Right lobe of liver (tissue), 6 donors: ENCODE results near the gene MAP3K20. TPM values are rescaled to one million over a fixed set of nuclear protein-coding genes. Genes with fewer than 3 reads are reported as not detected.

Experiments
- ATAC-seq, 4 donors: fragments of 200-7000 bp; cut with Tn5 transposase; one replicate each; pipeline ENCODE4 v1.9.1; 2020; ENCODE audit warnings: mild to moderate bottlenecking in 4 of 4, moderate library complexity in 4 of 4
- DNase-seq, 3 donors: peaks; one replicate each; pipeline ENCODE4 v3.0.0-alpha.2; 2020
- H3K27ac ChIP-seq, 3 donors: fragments of 200-600 bp; one replicate each; pipeline ENCODE4 v1.8.0; 2022
- H3K27me3 ChIP-seq, 2 donors: fragments of 200-600 bp; one replicate each; pipeline ENCODE4 v1.8.0; 2022
- H3K36me3 ChIP-seq, 4 donors: fragments of 200-600 bp; sonication (generic) in 1 of 4; one replicate each; pipeline versions ENCODE4 v1.5.1 to v1.8.0; 2017 to 2022; ENCODE audit warnings: control low read depth in 1 of 4
- H3K4me1 ChIP-seq, 4 donors: fragments of 200-600 bp; sonication (generic) in 1 of 4; one replicate each; pipeline versions ENCODE4 v1.5.1 to v1.8.0; 2017 to 2022; ENCODE audit warnings: control low read depth in 1 of 4
- H3K4me3 ChIP-seq, 3 donors: fragments of 200-600 bp; one replicate each; pipeline ENCODE4 v1.8.0; 2022
- H3K9me3 ChIP-seq, 4 donors: fragments of 200-600 bp; sonication (generic) in 1 of 4; one replicate each; pipeline versions ENCODE4 v1.5.1 to v1.8.0; 2017 to 2022; ENCODE audit warnings: control low read depth in 1 of 4
- POLR2A ChIP-seq: fragments of 450-650 bp; IDR thresholded peaks from one replicate; pipeline ENCODE4 v1.6.1; 2017; ENCODE audit warnings: antibody characterized with exemption, mild to moderate bottlenecking
- WGBS: methylation state at CpG from one replicate; pipeline ENCODE4 v1.1.6; 2018; ENCODE audit warnings: low coverage, low lambda C conversion rate; ENCODE audit not compliant: insufficient coverage; ENCODE audit errors: missing lambda C conversion rate; 5-methylcytosine and 5-hydroxymethylcytosine counted together
- intact Hi-C, 2 donors: fragments of 100-400 bp; cut with DNase I; formaldehyde crosslinking; loops; one replicate each; pipeline versions ENCODE4 v1.11.2 to v1.14.1; 2022
- total RNA-seq, 6 experiments: library from RNA; depleted of rRNA in 2 of 6; stranded (reverse); fragments of >200 nt in 2 of 6; fragmentation: NEBNext Ultra II Directional in 3 of 6; extraction: Animal tissue kit (Norgen Biotek cat#: 25700) in 3 of 6; gene quantifications; one replicate each; pipeline versions ENCODE4 v1.1.0 to v1.2.4, GENCODE V29; 2016 to 2023
- TF ChIP-seq, protein P1 (sequence below), 4 donors: fragments of 200-600 bp in 3 of 4; fragments of 450-650 bp in 1 of 4; IDR thresholded peaks; one replicate each; pipeline versions ENCODE4 v1.5.1 to v1.8.0; 2016 to 2022; ENCODE audit warnings: antibody characterized with exemption in 4 of 4, mild to moderate bottlenecking in 2 of 4
- donor health status: DM: no; HTN: yes; CAD: no.
- donor health status: DM: no; HTN: no; CAD: no.
- donor health status: DM: no; HTN: no; CAD: no.
- donor health status: DM: no; HTN: yes; CAD: no.
- donor health status: DM: no; HTN: yes; CAD: no.

MAP3K20 gene
- total RNA-seq, 6 experiments from 2014 or later = 16.0 to 36.8 (median 22.0) TPM

DNA sequence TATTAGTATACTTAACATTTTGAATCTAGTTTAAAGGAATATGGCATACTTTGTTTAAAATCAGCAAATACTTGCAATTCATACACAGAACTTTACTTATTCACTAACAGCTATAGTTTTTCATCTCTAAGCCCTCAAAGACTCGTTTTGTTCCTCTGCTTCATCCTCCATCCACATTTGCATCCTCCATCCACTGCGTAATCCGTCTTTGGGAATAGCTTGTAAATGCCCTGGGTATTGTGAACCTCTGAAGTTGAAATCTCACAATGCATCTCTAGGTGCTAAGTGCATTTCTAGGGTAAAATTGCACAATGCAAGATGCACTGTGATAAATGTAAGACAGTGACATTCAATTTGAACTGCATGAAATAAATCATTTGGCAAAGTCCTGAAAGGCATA is 163.2 kb downstream of the MAP3K20 start:
- Histone ChIP-seq H3K36me3 (peaks cover 0 to 9% (median 2%) of the 10 kb centered on the region in 4 donors), H3K9me3 (no peaks in the 10 kb centered on the region), H3K27me3 (no peaks in the 10 kb centered on the region), H3K4me3 (no peak overlapping the region), H3K27ac (no peak overlapping the region), H3K4me1 (no peaks in the 10 kb centered on the region)
- ATAC-seq = no peak
- intact Hi-C loops = no loop called here
- WGBS = 93% methylated on average over 3 of the region's 3 CpGs
- DNase-seq = no peak
- TF ChIP-seq POLR2A = no peak
- TF ChIP-seq, protein P1, sequence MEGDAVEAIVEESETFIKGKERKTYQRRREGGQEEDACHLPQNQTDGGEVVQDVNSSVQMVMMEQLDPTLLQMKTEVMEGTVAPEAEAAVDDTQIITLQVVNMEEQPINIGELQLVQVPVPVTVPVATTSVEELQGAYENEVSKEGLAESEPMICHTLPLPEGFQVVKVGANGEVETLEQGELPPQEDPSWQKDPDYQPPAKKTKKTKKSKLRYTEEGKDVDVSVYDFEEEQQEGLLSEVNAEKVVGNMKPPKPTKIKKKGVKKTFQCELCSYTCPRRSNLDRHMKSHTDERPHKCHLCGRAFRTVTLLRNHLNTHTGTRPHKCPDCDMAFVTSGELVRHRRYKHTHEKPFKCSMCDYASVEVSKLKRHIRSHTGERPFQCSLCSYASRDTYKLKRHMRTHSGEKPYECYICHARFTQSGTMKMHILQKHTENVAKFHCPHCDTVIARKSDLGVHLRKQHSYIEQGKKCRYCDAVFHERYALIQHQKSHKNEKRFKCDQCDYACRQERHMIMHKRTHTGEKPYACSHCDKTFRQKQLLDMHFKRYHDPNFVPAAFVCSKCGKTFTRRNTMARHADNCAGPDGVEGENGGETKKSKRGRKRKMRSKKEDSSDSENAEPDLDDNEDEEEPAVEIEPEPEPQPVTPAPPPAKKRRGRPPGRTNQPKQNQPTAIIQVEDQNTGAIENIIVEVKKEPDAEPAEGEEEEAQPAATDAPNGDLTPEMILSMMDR (IDR thresholded peaks at IDR 0.05) = no peak

GRCh38 chr2:173239644-173240043 is 164.0 kb downstream of the MAP3K20 start:
- no peak overlapping the region for H3K4me3 ChIP-seq
- ATAC-seq (no peak), DNase-seq (no peak)
- peaks cover 0 to 9% (median 2%) of the 10 kb centered on the region in 4 donors for H3K36me3 ChIP-seq
- TF ChIP-seq, protein P1 (IDR thresholded peaks at IDR 0.05) = no peak
- no peak for TF ChIP-seq POLR2A
- H3K27me3 ChIP-seq = no peaks in the 10 kb centered on the region
- H3K4me1 ChIP-seq = no peaks in the 10 kb centered on the region
- H3K27ac ChIP-seq = no peak overlapping the region
- intact Hi-C loops = no loop called here
- H3K9me3 ChIP-seq = no peaks in the 10 kb centered on the region
- 90% methylated on average over 2 of the region's 2 CpGs for WGBS

GRCh38 chr2:173240083-173240482 is 164.4 kb downstream of the MAP3K20 start:
- peaks cover 0 to 9% (median 2%) of the 10 kb centered on the region in 4 donors for H3K36me3 ChIP-seq
- ATAC-seq = no peak
- H3K9me3 ChIP-seq = no peaks in the 10 kb centered on the region
- intact Hi-C loops = no loop called here
- H3K27me3 ChIP-seq = no peaks in the 10 kb centered on the region
- no peak overlapping the region for H3K4me3 ChIP-seq
- no peaks in the 10 kb centered on the region for H3K4me1 ChIP-seq
- no peak overlapping the region for H3K27ac ChIP-seq
- no peak for TF ChIP-seq POLR2A
- TF ChIP-seq, protein P1 (IDR thresholded peaks at IDR 0.05) = no peak
- DNase-seq = no peak
- 95% methylated on average over 2 of the region's 2 CpGs for WGBS

DNA sequence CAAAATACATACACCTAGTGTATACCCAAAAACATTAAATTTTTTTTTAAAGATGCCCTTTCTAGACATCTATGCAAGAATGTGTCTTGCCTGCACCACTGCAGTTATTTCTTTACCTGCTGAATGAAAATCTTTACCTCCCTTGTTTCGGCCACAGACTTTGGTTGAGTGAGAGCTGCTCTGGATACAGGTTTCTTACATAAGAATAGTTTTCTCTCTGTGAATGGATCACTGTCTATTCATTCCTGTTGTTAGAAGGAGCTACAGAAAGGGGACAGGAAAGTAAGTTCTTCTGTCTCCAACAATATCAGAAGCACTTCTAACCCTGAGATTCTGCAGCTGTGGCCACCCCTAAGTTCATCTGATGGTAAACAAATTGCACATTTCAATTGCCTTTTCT is 166.0 kb downstream of the MAP3K20 start:
- TF ChIP-seq POLR2A = no peak
- TF ChIP-seq, protein P1 (IDR thresholded peaks at IDR 0.05) = no peak
- 100% methylated on average over 1 of the region's 1 CpG for WGBS
- intact Hi-C loops = no loop called here
- peaks cover 0 to 9% (median 2%) of the 10 kb centered on the region in 4 donors for H3K36me3 ChIP-seq
- DNase-seq = no peak
- H3K9me3 ChIP-seq = no peaks in the 10 kb centered on the region
- H3K27ac ChIP-seq = no peak overlapping the region
- ATAC-seq = no peak
- no peak overlapping the region for H3K4me3 ChIP-seq
- H3K27me3 ChIP-seq = no peaks in the 10 kb centered on the region
- H3K4me1 ChIP-seq = no peaks in the 10 kb centered on the region

GRCh38 chr2:173247156-173247555 is 171.5 kb downstream of the MAP3K20 start:
- DNase-seq (no peak), ATAC-seq (no peak)
- Histone ChIP-seq H3K9me3 (no peaks in the 10 kb centered on the region), H3K4me1 (no peaks in the 10 kb centered on the region), H3K27me3 (no peaks in the 10 kb centered on the region), H3K4me3 (no peak overlapping the region), H3K27ac (no peak overlapping the region), H3K36me3 (no peaks in the 10 kb centered on the region)
- intact Hi-C loops = no loop called here
- TF ChIP-seq, protein P1 (IDR thresholded peaks at IDR 0.05) = no peak
- TF ChIP-seq POLR2A = no peak
- 93% methylated on average over 2 of the region's 2 CpGs for WGBS
